Mesenchymal stem cell (in vitro differentiated cells and primary cell): ENCODE data around the gene SRSF4.
A peak's percentile ranks its signal among the peaks of the same experiment; 100 is the strongest.
"Not testable (repeated sequence)": the region's sequence is repeated elsewhere in the genome, so short reads cannot be mapped to it uniquely, and the experiment has no call there.

Experiments
- DNase-seq: peaks from one replicate; pipeline ENCODE4 v3.0.0-alpha.2; 2013
- H2AFZ ChIP-seq: one replicate; pipeline ENCODE4 v1.6.1; 2013; ENCODE audit warnings: low read depth, mild to moderate bottlenecking, control low read depth, inconsistent platforms, low read length, moderate library complexity
- H2AK5ac ChIP-seq: 2 replicates; pipeline ENCODE4 v1.6.1; 2013; ENCODE audit warnings: low read length, moderate library complexity, mild to moderate bottlenecking, inconsistent platforms; ENCODE audit not compliant: severe bottlenecking
- H2BK120ac ChIP-seq: one replicate; pipeline ENCODE4 v1.6.1; 2013; ENCODE audit warnings: low read depth, mild to moderate bottlenecking, inconsistent platforms, low read length, moderate library complexity
- H2BK12ac ChIP-seq, 2 experiments: one replicate each; pipeline ENCODE4 v1.6.1; 2013; ENCODE audit warnings: inconsistent platforms in 2 of 2, low read length in 2 of 2, mild to moderate bottlenecking in 2 of 2, moderate library complexity in 2 of 2, control low read depth in 1 of 2
- H2BK15ac ChIP-seq: one replicate; pipeline ENCODE4 v1.6.1; 2013; ENCODE audit warnings: mild to moderate bottlenecking, low read depth, inconsistent platforms; ENCODE audit not compliant: poor library complexity, severe bottlenecking
- H2BK5ac ChIP-seq: 2 replicates; pipeline ENCODE4 v1.6.1; 2013; ENCODE audit warnings: low read depth, mild to moderate bottlenecking, low read length, control low read depth, inconsistent platforms; ENCODE audit not compliant: poor library complexity, severe bottlenecking
- H3K14ac ChIP-seq, 2 experiments: one replicate each; pipeline ENCODE4 v1.6.1; 2013; ENCODE audit warnings: inconsistent platforms in 2 of 2, low read length in 2 of 2, control low read depth in 1 of 2, mild to moderate bottlenecking in 1 of 2, moderate library complexity in 1 of 2
- H3K18ac ChIP-seq, 2 experiments: one replicate each; pipeline ENCODE4 v1.6.1; 2013; ENCODE audit warnings: inconsistent platforms in 2 of 2, low read length in 2 of 2, control low read depth in 1 of 2, low read depth in 1 of 2, mild to moderate bottlenecking in 1 of 2
- H3K23ac ChIP-seq, 2 experiments: one replicate each; pipeline ENCODE4 v1.6.1; 2013; ENCODE audit warnings: inconsistent platforms in 2 of 2, low read length in 2 of 2, mild to moderate bottlenecking in 2 of 2, moderate library complexity in 2 of 2, control low read depth in 1 of 2
- H3K27ac ChIP-seq: 2 replicates; pipeline ENCODE4 v1.5.1; 2013; ENCODE audit warnings: mild to moderate bottlenecking, moderate library complexity, low read length, control low read depth, inconsistent platforms; ENCODE audit not compliant: poor library complexity, severe bottlenecking
- H3K27me3 ChIP-seq, 2 experiments: 2 replicates each; pipeline versions ENCODE4 v1.6.1 to v1.7.0; 2013; ENCODE audit warnings: low read length in 2 of 2, mild to moderate bottlenecking in 2 of 2, moderate library complexity in 2 of 2, control low read depth in 1 of 2, inconsistent platforms in 1 of 2; ENCODE audit not compliant: control insufficient read depth in 1 of 2, insufficient read depth in 1 of 2
- H3K36me3 ChIP-seq, 2 experiments: 2 replicates each; pipeline versions ENCODE4 v1.6.1 to v1.7.0; 2013; ENCODE audit warnings: low read length in 2 of 2, control low read depth in 1 of 2, inconsistent platforms in 1 of 2, low read depth in 1 of 2, mild to moderate bottlenecking in 1 of 2; ENCODE audit not compliant: insufficient read depth in 2 of 2, control insufficient read depth in 1 of 2
- H3K4ac ChIP-seq, 2 experiments: one replicate each; pipeline ENCODE4 v1.6.1; 2013; ENCODE audit warnings: inconsistent platforms in 2 of 2, low read length in 2 of 2, mild to moderate bottlenecking in 2 of 2, moderate library complexity in 2 of 2, control low read depth in 1 of 2, low read depth in 1 of 2
- H3K4me1 ChIP-seq: 2 replicates; pipeline ENCODE4 v1.6.1; 2013; ENCODE audit warnings: low read depth, low read length, control low read depth; ENCODE audit not compliant: control insufficient read depth, insufficient read depth
- H3K4me2 ChIP-seq: 2 replicates; pipeline ENCODE4 v1.6.1; 2013; ENCODE audit warnings: low read length, mild to moderate bottlenecking, inconsistent platforms; ENCODE audit not compliant: poor library complexity, severe bottlenecking
- H3K4me3 ChIP-seq, 2 experiments: 2 replicates each; pipeline versions ENCODE4 v1.5.1 to v1.7.0; 2013; ENCODE audit warnings: low read length in 2 of 2, mild to moderate bottlenecking in 2 of 2, control low read depth in 1 of 2, low read depth in 1 of 2; ENCODE audit not compliant: insufficient read depth in 1 of 2
- H3K79me1 ChIP-seq: replicated peaks from 2 replicates; pipeline ENCODE4 v1.6.1; 2013; ENCODE audit warnings: mild to moderate bottlenecking, control low read depth, low read length, inconsistent platforms; ENCODE audit not compliant: poor library complexity, severe bottlenecking
- H3K9ac ChIP-seq: 2 replicates; pipeline ENCODE4 v1.7.0; 2013; ENCODE audit warnings: mild to moderate bottlenecking, low read length, moderate library complexity
- H3K9me3 ChIP-seq: 2 replicates; pipeline ENCODE4 v1.7.0; 2013; ENCODE audit warnings: mild to moderate bottlenecking, low read length; ENCODE audit not compliant: control insufficient read depth
- H4K8ac ChIP-seq: one replicate; pipeline ENCODE4 v1.6.1; 2013; ENCODE audit warnings: inconsistent platforms, mild to moderate bottlenecking, low read length, moderate library complexity
- H4K91ac ChIP-seq: one replicate; pipeline ENCODE4 v1.6.1; 2013; ENCODE audit warnings: mild to moderate bottlenecking, low read length, inconsistent platforms
- WGBS: methylation state at CpG from one replicate; pipeline ENCODE4 v1.1.7; 2013; ENCODE audit warnings: mixed read lengths; 5-methylcytosine and 5-hydroxymethylcytosine counted together

Gene SRSF4

GRCh38 chr1:29222686-29223085 is 41.0 kb upstream of the SRSF4 start:
- no peak for DNase-seq
- H3K27me3 ChIP-seq, result no peaks in the 10 kb centered on the region
- no peak overlapping the region for H2BK15ac ChIP-seq
- peaks cover 17% of the 10 kb centered on the region for H3K4me1 ChIP-seq
- H3K27ac ChIP-seq, result peak overlapping the region; percentile 61
- no peak overlapping the region for H3K23ac ChIP-seq
- no peak overlapping the region for H2BK120ac ChIP-seq
- H2AFZ ChIP-seq, result no peak overlapping the region
- H2BK5ac ChIP-seq, result no peak overlapping the region
- no CpG with 5 or more reads among the region's 1 CpG for WGBS
- peak overlapping the region; percentile 72 for H2AK5ac ChIP-seq
- no peak overlapping the region for H2BK12ac ChIP-seq
- H4K8ac ChIP-seq, result no peak overlapping the region
- no peak overlapping the region for H3K4ac ChIP-seq
- peaks cover 0 to 52% of the 10 kb centered on the region in 2 experiments for H3K36me3 ChIP-seq
- H3K4me2 ChIP-seq, result peak overlapping the region; percentile 7
- H3K14ac ChIP-seq, result no peak overlapping the region
- no peak overlapping the region for H4K91ac ChIP-seq
- H3K9me3 ChIP-seq, result no peaks in the 10 kb centered on the region
- no peak overlapping the region for H3K9ac ChIP-seq
- no peak overlapping the region for H3K4me3 ChIP-seq
- H3K18ac ChIP-seq, result no peak overlapping the region
- H3K79me1 ChIP-seq, result peaks cover 39% of the 10 kb centered on the region

GRCh38 chr1:29222260-29222659 is 40.6 kb upstream of the SRSF4 start:
- DNase-seq, H3K23ac ChIP-seq, H2BK15ac ChIP-seq, H3K9me3 ChIP-seq, H4K91ac ChIP-seq, H3K4ac ChIP-seq, H3K27me3 ChIP-seq, H2AFZ ChIP-seq, H2BK12ac ChIP-seq, H4K8ac ChIP-seq, H3K4me3 ChIP-seq, H3K14ac ChIP-seq, H3K18ac ChIP-seq, H3K9ac ChIP-seq, H2BK120ac ChIP-seq: not testable (repeated sequence)
- peak overlapping the region; percentile 61 for H3K27ac ChIP-seq
- H3K4me2 ChIP-seq, result peak overlapping the region; percentile 7
- peak overlapping the region; percentile 25 for H2BK5ac ChIP-seq
- 96% methylated on average over 6 of the region's 6 CpGs for WGBS
- H2AK5ac ChIP-seq, result peak overlapping the region; percentile 72
- peaks cover 0 to 52% of the 10 kb centered on the region in 2 experiments for H3K36me3 ChIP-seq
- peaks cover 38% of the 10 kb centered on the region for H3K79me1 ChIP-seq
- H3K4me1 ChIP-seq, result peaks cover 15% of the 10 kb centered on the region

- no peak overlapping the region for H4K8ac ChIP-seq
- H3K4me1 ChIP-seq, result peaks cover 15% of the 10 kb centered on the region
- H3K4ac ChIP-seq, result no peak overlapping the region
- no peak for DNase-seq
- no peak overlapping the region for H2BK5ac ChIP-seq
- no peak overlapping the region for H2AFZ ChIP-seq
- H3K23ac ChIP-seq, result no peak overlapping the region
- H2BK15ac ChIP-seq, result no peak overlapping the region
- peaks cover 38% of the 10 kb centered on the region for H3K79me1 ChIP-seq
- H3K9ac ChIP-seq, result no peak overlapping the region
- H3K18ac ChIP-seq, result no peak overlapping the region
- peak overlapping the region; percentile 44 for H2AK5ac ChIP-seq
- no peak overlapping the region for H3K14ac ChIP-seq
- 96% methylated on average over 3 of the region's 3 CpGs for WGBS
- no peak overlapping the region for H3K27ac ChIP-seq
- no peak overlapping the region for H4K91ac ChIP-seq
- no peak overlapping the region for H2BK12ac ChIP-seq
- H2BK120ac ChIP-seq, result no peak overlapping the region
- H3K27me3 ChIP-seq, result no peaks in the 10 kb centered on the region
- H3K36me3 ChIP-seq, result peaks cover 2 to 55% of the 10 kb centered on the region in 2 experiments
- no peak overlapping the region for H3K4me3 ChIP-seq
- no peak overlapping the region for H3K4me2 ChIP-seq
- no peaks in the 10 kb centered on the region for H3K9me3 ChIP-seq
Measured at GRCh38 chr1:29221296-29221695, 39.6 kb upstream of the SRSF4 start.

DNA sequence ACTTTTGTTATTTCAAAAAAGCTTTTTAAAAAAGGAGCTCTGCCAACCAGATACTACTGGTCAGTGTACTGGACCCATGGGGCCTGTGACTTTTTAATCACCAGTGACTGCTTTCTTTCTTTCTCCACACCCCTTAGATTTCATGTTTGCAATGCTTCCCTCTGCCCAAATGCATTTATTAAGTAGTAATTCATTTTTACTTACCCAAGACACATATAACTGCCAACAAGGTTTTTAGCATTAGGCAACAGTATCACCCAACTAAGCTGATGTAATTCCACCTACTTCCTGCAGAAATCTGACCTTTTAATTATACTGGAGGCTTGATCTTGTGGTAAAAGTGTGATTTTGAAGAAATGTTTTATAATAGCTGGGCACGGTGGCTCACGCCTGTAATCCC is 36.5 kb upstream of the SRSF4 start:
- peaks cover 23 to 59% of the 10 kb centered on the region in 2 experiments for H3K36me3 ChIP-seq
- no peak overlapping the region for H2AFZ ChIP-seq
- H3K27ac ChIP-seq, result no peak overlapping the region
- no peaks in the 10 kb centered on the region for H3K27me3 ChIP-seq
- H2BK120ac ChIP-seq, result no peak overlapping the region
- H3K4me1 ChIP-seq, result peaks cover 7% of the 10 kb centered on the region
- 100% methylated on average over 1 of the region's 2 CpGs for WGBS
- H4K8ac ChIP-seq, result no peak overlapping the region
- H4K91ac ChIP-seq, result no peak overlapping the region
- H3K18ac ChIP-seq, result no peak overlapping the region
- H3K79me1 ChIP-seq, result peaks cover 23% of the 10 kb centered on the region
- no peak overlapping the region for H3K4me2 ChIP-seq
- no peak for DNase-seq
- no peak overlapping the region for H2BK12ac ChIP-seq
- no peak overlapping the region for H3K23ac ChIP-seq
- H3K14ac ChIP-seq, result no peak overlapping the region
- H2AK5ac ChIP-seq, result no peak overlapping the region
- H2BK15ac ChIP-seq, result no peak overlapping the region
- no peak overlapping the region for H3K9ac ChIP-seq
- H3K9me3 ChIP-seq, result no peaks in the 10 kb centered on the region
- H3K4ac ChIP-seq, result no peak overlapping the region
- no peak overlapping the region for H2BK5ac ChIP-seq
- no peak overlapping the region for H3K4me3 ChIP-seq
